GM18517 (cell line): ENCODE results near the gene FBXO30.
A peak's percentile ranks its signal among the peaks of the same experiment; 100 is the strongest.

Experiments used
- ATAC-seq: cut with Tn5 transposase; IDR thresholded peaks from one replicate; pipeline ENCODE4 v1.9.1; 2021; ENCODE audit warnings: mild to moderate bottlenecking, moderate library complexity; ENCODE audit not compliant: unreplicated experiment

The FBXO30 gene

DNA sequence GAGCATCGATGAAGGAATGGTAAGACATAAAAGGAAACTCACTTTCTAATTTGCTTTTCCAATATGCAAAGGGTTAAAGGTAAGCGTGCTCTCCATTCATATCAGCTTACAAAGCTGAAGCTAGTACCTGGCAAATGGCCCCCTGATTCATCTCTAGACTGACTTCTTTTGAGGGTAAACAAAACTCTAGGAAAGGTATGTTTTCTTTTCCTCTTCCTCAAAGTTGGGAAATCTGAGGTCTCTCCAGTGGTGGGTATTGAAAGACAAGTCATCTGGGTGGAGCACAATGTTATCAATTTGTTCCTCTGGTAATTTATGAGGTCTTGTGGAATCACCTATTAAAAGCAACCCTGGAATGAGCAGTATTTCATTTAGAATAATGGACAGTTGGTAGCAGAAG is 7.9 kb upstream of the FBXO30 start:
- no peak for ATAC-seq

DNA sequence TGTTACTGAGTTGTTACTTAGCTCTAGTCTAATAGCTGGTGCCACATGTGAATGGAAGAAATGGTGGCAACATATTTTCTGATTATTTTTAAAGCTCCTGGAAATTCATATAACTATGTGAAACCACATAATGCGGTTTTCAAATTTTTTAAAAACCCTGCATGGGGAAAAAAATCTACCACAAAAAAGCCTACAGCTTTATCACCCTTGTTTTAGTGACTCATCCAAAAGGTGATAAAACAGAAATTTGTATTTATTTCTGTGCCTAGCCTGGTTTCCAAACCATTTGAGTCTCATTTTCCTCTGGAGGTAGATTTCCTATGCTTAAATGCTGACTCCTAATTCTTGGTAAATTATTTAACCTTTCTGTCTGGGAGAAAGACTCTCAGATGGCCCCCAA is 5.4 kb upstream of the FBXO30 start:
- no peak for ATAC-seq

DNA sequence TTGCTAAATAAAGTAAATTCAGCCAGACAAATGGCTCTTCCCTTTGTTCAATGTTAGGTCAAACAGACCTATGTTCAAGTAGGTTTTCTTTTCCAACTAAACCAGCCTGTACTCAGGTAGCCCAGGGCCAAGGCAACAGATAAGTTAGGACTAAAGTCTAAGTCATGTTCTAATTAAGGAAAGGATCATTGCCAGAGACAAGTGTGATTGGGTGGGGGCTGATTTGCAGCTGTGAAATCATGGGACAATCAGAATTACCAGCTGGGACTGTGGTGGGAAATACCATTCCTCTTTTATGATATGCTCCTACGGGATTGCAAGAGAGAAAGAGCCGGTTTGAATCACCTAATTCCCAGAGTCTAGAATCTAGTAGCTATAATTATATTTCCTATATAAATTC is 4.2 kb upstream of the FBXO30 start:
- ATAC-seq, result no peak

DNA sequence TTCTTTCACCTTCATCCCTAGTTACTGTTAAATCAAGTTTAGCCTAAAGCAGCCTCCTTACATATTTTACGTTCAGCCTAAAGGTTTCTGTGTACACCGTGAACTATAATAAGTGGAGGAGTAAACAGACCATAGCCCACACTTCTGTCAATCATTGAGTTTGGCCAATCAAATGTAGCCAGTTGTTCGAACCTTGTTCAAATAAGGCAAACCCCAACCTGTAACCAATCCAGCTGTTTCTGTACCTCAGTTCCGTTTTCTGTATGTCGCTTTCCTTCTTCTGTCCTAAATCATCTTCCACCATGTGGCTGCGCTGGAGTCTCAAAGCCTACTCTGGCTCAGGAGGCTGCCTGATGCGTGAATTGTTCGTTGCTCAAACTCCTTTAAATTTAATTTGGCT is 1.8 kb upstream of the FBXO30 start:
- no peak for ATAC-seq

DNA sequence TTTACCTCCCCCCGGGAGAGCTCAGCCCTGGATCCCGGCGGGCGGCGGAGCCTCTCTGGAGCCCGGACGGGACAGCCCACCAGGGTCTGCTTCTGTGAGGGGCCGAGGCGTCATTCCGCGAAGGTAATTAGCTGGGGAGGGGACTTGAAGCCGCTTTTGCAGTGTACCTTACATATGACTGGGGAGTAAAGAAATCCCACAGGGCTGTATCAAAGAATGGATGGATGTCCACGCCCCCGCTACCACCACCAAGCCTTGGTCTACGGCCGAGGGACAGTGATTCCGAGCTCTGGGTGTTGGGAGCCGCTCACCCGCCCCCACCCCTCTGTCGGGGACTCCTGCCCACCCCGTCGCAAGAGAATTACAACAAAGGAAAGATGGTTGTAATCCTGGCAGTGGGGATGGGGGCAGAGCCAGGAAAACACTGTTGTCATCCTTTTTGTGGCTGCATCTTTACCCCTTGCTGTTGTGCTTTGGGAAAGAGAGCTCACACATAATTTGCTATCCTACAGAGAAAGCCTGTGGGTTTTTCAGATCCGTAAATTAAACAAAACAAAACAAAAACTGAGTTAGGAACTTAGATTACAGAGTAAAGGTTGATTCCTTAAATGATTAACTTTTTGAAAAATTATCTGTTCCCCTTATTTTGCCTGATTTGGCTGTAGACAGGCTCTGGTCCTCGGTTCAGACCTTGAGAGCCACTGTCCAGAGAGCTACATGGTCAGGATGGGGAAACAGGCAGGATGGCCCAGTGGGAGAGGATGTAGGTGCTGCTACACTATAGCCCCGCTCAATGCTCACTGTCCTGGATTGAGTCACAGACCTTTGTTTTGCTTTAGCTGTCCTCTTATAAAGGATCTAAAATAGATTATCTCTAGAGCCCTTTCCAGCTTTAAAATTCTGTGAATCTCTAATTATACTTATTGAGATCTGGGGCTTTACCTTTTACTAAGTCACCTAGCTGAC is 997 bp upstream of the FBXO30 start:
- peak; percentile 2 for ATAC-seq

DNA sequence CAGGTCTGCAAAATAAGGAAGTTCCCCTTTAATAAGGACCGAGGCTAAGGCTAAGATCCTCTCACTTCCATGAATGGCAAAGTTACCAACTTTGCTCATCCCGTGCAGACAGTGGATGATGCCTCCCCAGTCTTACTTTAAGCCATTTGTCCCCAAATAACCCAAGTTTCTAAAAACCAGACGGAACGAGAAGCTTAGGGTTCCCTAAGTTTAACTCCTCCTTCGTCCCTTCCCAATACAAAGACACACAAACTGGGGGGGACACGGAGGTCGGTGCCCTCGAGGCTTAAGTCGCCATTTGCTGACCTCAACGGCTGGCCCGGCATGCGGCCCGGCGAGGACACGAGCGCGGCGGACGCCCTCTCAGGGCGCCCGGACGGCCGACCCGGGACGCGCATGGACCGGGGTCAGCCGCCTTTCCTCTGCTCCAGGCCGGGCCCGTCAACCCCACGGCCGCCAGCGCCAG is 527 bp downstream of the FBXO30 start:
- ATAC-seq, result peak; percentile 27

DNA sequence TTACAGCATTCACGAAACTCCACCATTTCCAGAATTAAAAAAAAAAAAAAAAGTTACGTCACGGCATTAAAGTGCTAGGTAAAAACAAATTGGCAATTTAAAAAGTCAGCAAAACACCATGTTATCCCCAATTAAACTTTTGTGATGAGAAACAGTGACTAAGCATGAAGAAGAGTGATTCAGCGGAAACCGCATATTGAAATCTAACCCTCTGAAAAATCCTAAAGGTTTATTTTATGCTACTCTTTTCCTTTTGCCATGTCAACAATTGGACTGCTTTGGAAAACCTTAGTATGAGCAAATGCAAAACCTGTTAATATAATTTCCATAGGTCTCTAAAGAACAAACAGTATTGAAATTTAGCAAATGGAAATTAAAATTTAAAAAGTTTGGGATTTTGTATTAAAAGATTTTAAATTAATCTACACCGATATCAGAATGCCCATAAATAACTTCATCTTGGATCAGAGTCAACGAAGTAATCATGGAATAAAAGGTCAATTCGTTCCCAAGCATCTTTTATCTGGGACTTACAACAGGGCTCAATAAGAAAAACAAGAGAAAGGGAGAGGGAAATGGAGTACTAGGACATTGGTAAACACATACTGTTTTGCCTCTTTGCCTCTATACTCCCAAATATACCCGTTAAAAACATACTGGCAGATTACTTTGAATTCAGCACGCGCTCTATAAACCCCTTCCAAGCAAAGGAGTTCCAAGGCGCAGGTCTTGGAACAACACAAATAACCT is 1.1 kb downstream of the FBXO30 start:
- peak; percentile 4 for ATAC-seq

DNA sequence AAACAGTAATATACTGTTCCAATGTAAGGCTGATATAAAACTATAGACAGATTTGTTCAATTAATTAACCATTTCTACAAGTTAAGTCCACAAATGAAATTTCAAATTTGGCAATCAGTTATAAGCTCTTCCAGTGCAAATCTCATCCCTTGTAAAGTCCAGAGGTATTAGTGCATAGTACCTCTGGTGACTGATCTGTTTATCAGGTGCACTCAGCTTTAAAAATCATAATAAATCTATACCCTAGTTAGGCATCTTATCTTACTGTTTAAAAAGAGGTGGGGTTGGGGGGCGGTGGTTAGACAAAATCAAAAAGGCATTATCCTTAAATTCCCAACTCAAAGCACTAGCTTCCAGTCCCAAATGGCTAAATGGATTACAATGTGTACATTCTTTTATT is 2.9 kb downstream of the FBXO30 start:
- no peak for ATAC-seq

DNA sequence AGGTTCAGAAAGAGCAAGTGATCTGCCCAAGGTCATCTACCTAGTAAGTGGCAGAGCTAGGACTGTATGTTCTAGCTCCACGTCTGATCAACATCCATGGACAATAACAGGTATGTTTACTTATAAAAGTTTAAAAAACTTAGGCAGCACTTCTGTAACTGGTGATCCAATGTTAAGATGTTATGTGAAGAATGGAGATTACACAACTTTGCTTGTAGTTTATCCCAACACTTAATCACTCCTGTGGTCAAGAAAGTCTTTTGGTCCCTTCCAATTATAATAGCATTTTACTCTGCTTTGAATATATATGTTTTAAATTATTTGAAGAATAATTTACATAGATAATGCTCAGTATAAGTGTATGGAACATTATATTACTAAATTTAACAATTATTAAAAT is 4.8 kb downstream of the FBXO30 start:
- ATAC-seq, result no peak

DNA sequence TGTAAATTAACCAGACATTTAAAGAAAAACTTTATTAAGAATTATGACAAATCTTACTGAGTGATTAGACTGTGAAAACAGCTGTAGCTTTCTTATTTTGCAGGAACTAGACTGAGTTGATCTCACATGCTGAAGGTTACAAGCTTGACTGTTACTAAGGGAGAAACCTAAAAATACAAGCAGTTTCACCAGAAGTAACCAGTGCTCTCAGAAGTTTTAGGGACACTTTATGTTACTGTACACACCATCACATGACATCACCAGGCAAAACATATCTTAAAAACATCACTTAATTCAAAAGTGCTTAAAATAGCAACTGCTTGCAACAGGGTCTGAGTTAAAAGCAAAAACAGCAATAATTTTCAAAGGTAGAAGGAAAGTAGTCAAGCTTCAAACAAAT is 5.4 kb downstream of the FBXO30 start:
- ATAC-seq, result peak; percentile 77

DNA sequence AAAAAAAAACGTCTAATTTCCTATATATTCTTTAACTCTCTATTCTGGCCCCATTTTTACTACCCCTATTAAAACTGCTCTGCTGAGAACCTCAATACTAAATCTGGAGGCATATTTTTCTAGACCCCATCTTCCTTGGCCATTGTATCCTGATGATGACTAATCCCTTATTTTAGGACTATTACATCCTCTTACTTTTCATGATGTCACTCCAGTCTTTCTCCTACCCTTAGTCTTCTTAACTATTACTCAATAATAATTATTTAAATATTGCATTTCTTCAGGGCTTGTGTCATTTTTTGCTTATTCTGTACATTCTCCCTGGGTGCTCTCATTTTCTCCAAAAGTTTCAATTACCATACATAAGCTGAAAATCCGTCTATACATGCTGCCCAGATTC is 6.4 kb downstream of the FBXO30 start:
- no peak for ATAC-seq

DNA sequence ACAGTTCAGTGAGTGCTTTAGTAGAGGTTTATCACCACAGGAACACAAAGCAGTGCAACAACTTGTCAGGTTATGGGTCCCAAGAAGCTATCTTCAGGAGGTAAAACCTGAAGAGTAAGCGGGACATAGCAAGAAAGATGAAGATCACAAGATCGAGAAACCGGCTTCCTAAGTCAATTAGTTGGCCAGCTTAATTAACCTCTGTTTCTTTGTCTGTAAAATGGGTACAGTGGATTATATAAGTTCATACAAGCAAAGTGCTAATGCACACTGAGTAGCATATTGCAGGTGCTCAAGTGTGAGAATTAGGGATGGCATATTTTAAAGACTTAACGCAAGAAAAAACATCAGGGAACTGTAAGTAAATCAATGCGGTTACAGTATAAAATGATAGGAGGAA is 12.5 kb downstream of the FBXO30 start:
- no peak for ATAC-seq

DNA sequence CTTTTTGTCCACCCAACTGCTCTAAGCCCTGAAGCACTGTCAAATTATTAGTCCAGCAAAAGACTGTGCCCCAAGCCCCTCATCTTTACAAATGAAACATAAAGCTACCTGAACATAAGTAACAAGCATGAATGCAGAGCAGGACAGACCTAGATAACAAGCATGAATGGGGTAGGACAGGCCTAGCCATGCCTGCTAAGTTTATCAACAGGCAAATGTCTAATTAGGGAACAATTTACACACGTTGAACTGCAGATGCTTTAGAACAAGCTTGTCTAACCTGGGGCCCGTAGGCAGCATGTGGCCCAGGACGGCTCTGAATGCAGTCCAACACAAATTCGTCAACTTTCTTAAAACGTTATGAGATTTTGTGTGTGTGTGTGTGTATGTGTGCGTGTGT is 13.6 kb downstream of the FBXO30 start:
- no peak for ATAC-seq

DNA sequence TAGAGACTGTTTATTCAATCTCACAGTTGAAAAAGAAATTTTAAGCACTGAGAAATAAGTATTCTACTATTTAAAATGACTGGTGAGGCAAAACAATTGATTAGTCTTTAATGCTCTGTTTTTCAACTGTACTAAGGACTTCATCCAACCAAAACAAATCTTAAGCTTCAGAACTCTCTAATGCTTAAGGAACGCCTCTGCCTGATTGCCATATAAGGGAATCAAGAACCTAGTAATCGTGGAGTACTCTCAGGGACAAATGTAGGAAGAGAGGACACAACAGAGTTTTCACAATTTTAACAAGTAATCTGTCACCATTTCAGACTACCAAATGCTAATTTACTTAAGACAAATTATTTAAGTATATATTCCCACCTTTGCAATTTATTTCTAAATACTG is 16.1 kb downstream of the FBXO30 start:
- no peak for ATAC-seq

DNA sequence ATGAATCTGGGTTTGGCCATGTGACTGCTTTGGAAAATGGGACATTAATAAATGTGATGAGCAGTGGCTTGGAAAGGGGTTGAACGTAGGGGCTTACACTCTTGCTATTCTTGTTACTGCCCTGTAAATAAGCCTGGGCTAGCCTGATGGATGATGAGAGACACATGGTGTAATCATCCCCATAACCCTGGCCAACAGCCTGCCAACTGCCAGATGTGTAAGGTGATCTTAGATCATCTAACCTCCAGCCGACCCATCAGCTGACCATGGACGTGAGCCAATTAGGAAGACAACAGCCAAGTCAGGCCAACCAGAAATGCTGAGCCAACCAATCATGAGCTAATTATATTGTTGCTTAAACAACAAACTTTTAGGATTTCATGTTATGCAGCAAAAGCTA is 25.2 kb downstream of the FBXO30 start:
- ATAC-seq, result no peak

DNA sequence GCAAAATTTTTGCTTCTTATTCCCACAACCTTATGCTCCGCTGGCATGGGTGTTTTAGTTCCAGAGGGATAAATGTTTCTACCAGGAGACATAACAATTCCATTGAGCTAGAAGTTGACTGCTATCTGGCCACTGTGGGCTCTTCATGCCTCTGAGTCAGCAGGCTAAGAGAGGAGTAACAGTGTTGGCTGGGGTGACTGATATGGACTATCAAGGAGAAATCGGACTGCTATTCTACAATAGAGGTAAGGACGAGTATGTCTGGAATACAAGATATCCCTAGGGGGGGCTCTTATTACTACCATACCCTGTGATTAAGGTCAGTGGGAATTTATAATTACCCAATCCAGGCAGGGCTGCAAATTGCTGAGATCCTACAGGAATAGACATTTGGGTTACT is 26.9 kb downstream of the FBXO30 start:
- no peak for ATAC-seq

DNA sequence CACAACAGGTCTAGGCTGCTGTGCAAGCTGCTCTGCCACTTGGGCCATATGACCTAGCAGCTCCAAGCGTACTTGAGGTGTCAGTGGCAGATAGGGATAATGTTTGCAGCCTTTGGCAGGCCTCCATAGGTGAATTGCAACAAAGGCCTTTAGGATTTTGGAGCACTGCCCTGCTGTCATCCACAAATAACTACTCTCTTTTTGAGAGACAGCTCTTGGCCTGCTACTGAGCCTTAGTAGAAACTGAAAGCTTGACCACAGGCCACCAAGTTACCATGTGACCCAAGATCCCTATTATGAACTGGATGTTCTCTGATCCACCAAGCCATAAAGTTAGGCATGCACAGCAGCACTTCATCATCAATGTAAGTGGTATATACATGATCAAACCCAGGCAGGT is 29.9 kb downstream of the FBXO30 start:
- peak; percentile 83 for ATAC-seq

DNA sequence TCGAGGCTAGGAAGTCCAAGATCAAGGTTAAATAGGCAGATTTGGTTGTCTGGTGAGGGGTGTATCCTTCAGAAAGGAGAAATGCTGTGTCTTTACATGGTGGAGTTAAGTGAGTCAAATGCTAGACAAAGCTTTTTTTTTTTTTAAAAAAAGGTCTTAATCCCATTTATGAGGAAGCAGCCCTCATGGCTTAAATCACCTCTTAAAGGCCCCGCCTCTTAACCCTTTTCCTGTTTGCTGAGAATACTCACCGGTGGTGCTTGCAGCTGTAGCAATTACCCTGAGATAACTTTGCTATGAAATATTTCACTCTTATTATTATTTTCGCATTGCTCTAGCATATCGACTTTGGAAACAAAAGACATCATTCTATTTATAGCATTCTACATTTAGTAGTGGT is 30.8 kb downstream of the FBXO30 start:
- ATAC-seq, result no peak

DNA sequence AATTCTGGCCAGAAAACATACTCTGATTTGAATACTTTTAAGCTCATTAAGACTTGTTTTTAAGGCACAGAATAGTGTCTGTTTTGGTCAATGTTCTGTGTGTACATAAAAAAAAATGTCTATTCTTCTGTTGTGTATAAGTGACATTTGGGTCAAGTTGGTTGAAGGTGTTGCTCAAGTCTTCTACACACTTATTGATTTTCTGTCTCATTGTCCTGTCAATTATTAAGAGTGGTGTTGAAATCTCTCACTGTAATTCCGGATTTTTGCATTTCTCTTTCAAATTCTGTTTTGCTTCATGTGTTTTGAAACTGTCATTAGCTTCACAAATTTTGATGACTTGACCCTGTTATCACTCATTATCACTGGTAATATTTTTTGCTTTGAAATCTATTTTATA is 41.7 kb downstream of the FBXO30 start:
- no peak for ATAC-seq

DNA sequence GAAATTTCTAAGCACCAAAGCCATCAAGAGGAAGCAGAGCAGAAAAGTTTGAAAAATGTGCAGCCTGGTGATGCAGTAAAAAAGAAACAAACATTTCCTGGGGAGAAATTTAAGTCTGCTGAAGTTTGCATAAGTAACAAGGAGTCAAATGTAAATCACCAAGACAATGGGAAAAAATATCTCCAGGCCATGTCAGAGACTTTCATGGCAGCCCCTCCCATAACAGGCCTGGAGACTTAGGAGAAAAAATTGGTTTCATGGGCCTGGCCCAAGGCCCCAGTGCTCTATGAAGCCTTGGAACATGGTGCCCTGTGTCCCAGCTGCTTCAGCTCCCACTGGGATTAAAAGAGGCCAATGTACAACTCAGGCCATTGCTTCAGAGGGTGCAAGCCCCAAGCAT is 49.1 kb downstream of the FBXO30 start:
- no peak for ATAC-seq

DNA sequence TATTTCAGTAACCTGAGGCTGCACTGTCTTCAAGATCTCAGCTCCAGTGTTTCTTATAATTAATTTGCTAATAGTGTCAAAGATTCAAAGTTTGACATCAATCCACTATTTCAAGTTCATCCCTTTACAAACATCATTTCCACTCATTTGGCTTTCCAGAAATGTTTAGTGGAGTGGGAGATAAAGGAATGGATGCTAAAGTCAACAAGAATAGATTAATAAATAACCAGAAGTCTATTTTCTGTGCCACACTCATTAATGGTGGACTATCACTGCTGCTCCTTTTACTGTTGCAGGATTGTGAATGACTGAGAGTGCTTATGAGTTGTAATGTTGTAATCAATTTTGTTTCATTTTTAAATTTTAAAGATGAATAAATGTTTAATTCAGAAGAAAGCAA is 50.9 kb downstream of the FBXO30 start:
- ATAC-seq, result no peak

DNA sequence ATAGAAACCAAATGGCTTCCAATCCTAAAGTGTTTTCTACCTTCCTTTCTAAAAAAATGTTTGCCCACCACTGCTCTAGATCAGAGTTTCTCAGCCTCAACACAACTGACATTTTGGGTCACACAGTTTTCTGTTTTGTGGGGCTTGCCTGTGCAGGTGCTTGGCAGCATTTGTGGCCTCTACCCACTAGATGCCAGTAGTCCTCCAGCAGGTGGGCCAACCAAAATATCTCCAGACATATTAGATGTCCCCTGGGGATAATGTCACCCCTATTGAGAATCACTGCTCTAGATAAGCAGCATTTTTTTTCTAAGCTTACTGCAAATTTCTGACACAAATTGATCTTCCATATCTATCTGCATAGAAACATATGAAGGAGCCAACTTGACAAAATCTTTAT is 53.0 kb downstream of the FBXO30 start:
- no peak for ATAC-seq
